Testis (tissue), 3 donors: ENCODE measurements around the gene PRR5. TPM values are rescaled to one million over a fixed set of nuclear protein-coding genes. Genes with fewer than 3 reads are reported as not detected.
"Not testable (repeated sequence)": the region's sequence is repeated elsewhere in the genome, so short reads cannot be mapped to it uniquely, and the experiment has no call there.

Source experiments
- DNase-seq: peaks from one replicate; pipeline ENCODE4 v3.0.0-alpha.2; 2019
- H3K27ac ChIP-seq, 2 donors: fragments of 200-600 bp; sonication (generic); one replicate each; pipeline ENCODE4 v1.5.1; 2019
- H3K27me3 ChIP-seq: fragments of 200-600 bp; sonication (generic); one replicate; pipeline ENCODE4 v1.5.1; 2019
- H3K36me3 ChIP-seq: fragments of 200-600 bp; sonication (generic); one replicate; pipeline ENCODE4 v1.5.1; 2017; ENCODE audit warnings: low read depth; ENCODE audit errors: missing control alignments
- H3K4me1 ChIP-seq: fragments of 200-600 bp; sonication (generic); one replicate; pipeline ENCODE4 v1.5.1; 2019
- H3K4me3 ChIP-seq, 2 donors: fragments of 200-600 bp; sonication (generic); one replicate each; pipeline ENCODE4 v1.5.1; 2017 to 2019
- H3K9me3 ChIP-seq: fragments of 200-600 bp; sonication (generic); one replicate; pipeline ENCODE4 v1.5.1; 2017
- CTCF ChIP-seq, 3 experiments: fragments of 450-650 bp in 2 of 3; fragments of 200-600 bp in 1 of 3; sonication (generic) in 1 of 3; IDR thresholded peaks; one replicate each; pipeline ENCODE4 v1.5.1; 2016 to 2019; ENCODE audit warnings: antibody characterized with exemption in 3 of 3, mild to moderate bottlenecking in 2 of 3, moderate library complexity in 1 of 3
- POLR2A ChIP-seq: fragments of 450-650 bp; IDR thresholded peaks from one replicate; pipeline ENCODE4 v1.6.1; 2017; ENCODE audit warnings: antibody characterized with exemption, mild to moderate bottlenecking, moderate library complexity
- WGBS, 2 donors: methylation state at CpG; one replicate each; pipeline ENCODE4 v1.1.5; 2018; 5-methylcytosine and 5-hydroxymethylcytosine counted together
- intact Hi-C: fragments of 100-400 bp; cut with DNase I; formaldehyde crosslinking; loops from one replicate; pipeline ENCODE4 v1.15.1; 2023; ENCODE audit warnings: low total_unique reads
- polyA plus RNA-seq: library from polyadenylated mRNA; stranded (reverse); fragments of 350-450 nt; fragmentation: Illumina TruSeq; extraction: RNeasy Lipid Tissue Mini Kit (QIAGEN cat#74804); gene quantifications from one replicate; pipeline ENCODE4 v1.2.3, GENCODE V29; 2014; ENCODE audit warnings: low read depth, low replicate concordance; ENCODE audit not compliant: insufficient read depth
- total RNA-seq, 2 donors: library from RNA; depleted of rRNA; stranded (reverse); fragments of >200 nt; gene quantifications; one replicate each; pipeline ENCODE4 v1.2.3, GENCODE V29; 2016

The PRR5 gene
- total and polyA plus RNA-seq, 3 donors from 2014 or later = 20.2 to 50.4 (median 38.4) TPM

GRCh38 chr22:44677353-44677840, 24.6 kb upstream of the PRR5 start:
- Histone ChIP-seq H3K27ac (no peak overlapping the region), H3K4me3 (no peak overlapping the region), H3K4me1 (peaks cover 5% of the 10 kb centered on the region), H3K36me3 (no peaks in the 10 kb centered on the region), H3K27me3 (no peaks in the 10 kb centered on the region), H3K9me3 (no peaks in the 10 kb centered on the region)
- no peak for DNase-seq
- TF ChIP-seq CTCF (IDR thresholded peaks at IDR 0.05) (no peak), POLR2A (no peak)
- intact Hi-C loops = no loop called here
- 68 to 72% methylated on average over 10 of the region's 10 CpGs for WGBS, 2 donors

GRCh38 chr22:44677871-44678555, 24.0 kb upstream of the PRR5 start:
- no peak for DNase-seq
- H3K9me3 ChIP-seq = no peaks in the 10 kb centered on the region
- H3K4me1 ChIP-seq = peaks cover 5% of the 10 kb centered on the region
- H3K27me3 ChIP-seq = no peaks in the 10 kb centered on the region
- no peak overlapping the region for H3K27ac ChIP-seq
- no peaks in the 10 kb centered on the region for H3K36me3 ChIP-seq
- 80 to 90% methylated on average over 16 to 18 of the region's 18 CpGs for WGBS, 2 donors
- TF ChIP-seq CTCF (IDR thresholded peaks at IDR 0.05) (no peak), POLR2A (no peak)
- no peak overlapping the region for H3K4me3 ChIP-seq
- intact Hi-C loops = no loop called here

DNA sequence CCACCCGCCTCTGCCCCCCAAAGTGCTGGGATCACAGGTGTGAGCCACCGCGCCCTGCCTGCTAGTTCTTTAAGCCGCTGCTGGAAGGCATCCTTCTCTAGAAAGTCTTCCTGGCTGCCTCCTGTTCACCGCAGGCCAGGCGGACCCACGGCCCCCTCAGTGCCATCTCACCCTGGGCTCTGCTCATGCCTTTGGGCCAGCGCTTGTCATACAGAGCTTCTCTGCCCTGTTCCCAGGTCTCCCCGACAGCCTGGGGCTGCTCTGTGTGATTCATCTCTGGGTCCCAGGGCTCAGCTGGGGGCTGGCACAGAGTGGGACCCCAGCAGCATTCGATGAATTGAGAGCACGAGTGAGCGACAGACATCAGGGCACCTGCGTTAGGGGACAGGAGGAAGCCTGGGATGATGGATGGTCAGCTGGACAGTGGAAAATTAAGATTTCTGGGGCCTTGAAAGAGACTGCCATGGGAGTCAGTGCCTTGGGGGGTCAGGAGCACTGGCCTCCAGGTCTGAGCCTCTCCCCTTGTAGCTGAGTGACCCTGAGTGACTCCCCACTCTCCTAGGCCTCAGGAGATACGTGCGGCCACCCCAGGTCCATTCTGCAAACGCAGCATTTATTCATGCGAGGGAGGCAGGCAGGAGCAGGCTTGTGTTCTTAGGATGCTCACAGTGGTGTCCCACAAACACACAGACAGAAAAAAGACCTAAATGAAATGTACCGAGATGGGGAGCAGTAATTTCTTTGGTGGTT, 23.3 kb upstream of the PRR5 start:
- intact Hi-C loops = no loop called here
- TF ChIP-seq POLR2A (no peak), CTCF (IDR thresholded peaks at IDR 0.05) (no peak)
- Histone ChIP-seq H3K27me3 (no peaks in the 10 kb centered on the region), H3K36me3 (no peaks in the 10 kb centered on the region), H3K4me1 (peaks cover 5% of the 10 kb centered on the region), H3K9me3 (no peaks in the 10 kb centered on the region), H3K27ac (no peak overlapping the region), H3K4me3 (no peak overlapping the region)
- no peak for DNase-seq
- WGBS, 2 donors = 85 to 94% methylated on average over 17 to 18 of the region's 18 CpGs

DNA sequence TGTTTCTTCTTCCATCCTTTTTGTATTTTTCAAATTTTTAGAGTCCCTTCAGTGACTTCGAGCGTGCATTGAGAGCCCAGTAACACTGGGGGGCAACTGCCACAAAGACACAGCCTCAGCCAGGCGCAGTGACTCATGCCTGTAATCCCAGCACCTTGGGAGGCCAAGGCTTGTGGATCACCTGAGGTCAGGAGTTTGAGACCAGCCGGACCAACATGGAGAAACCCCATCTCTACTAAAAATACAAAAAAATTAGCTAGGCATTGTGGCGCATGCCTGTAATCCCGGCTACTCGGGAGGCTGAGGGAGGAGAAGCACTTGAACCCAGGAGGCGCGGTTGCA, 22.7 kb upstream of the PRR5 start:
- H3K4me3 ChIP-seq, H3K36me3 ChIP-seq, H3K9me3 ChIP-seq, H3K27me3 ChIP-seq, intact Hi-C loops, H3K27ac ChIP-seq, H3K4me1 ChIP-seq, DNase-seq: not testable (repeated sequence)
- WGBS, 2 donors = 96 to 99% methylated on average over 9 of the region's 9 CpGs

DNA sequence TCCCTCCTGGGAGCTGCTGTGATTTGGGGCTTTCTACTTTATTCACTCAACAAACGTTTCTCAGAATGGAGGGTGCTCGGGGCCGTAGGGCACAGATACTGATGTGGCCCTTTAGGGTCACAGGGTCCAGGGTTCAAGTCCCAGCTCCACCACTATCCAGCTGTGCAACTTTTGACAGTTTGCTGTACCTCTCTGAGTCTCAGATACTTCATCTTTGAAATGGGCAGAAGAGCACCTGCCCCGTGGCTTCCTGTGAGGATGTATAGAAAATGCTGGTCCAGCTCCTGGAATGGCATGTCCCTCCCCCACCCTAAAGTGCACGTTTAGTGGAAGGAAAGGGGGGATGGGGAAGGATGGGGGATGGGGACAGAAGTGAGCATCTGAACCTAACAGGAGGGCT, 21.9 kb upstream of the PRR5 start:
- no peak for DNase-seq
- Histone ChIP-seq H3K9me3 (no peaks in the 10 kb centered on the region), H3K27ac (no peak overlapping the region), H3K4me1 (peaks cover 14% of the 10 kb centered on the region), H3K36me3 (no peaks in the 10 kb centered on the region), H3K27me3 (no peaks in the 10 kb centered on the region), H3K4me3 (no peak overlapping the region)
- intact Hi-C loops = no loop called here
- no peak for TF ChIP-seq POLR2A
- TF ChIP-seq CTCF (IDR thresholded peaks at IDR 0.05) = no peak
- WGBS, 2 donors = 76 to 81% methylated on average over 5 of the region's 5 CpGs
